Neural cell (in vitro differentiated cells): Measurements from ENCODE around the gene UMAD1. TPM values are rescaled to one million over a fixed set of nuclear protein-coding genes. Genes with fewer than 3 reads are reported as not detected.

ENCODE experiments used
- H2AFZ ChIP-seq: fragments of 200-600, 300-800 bp; sonication (generic), shearing (Covaris generic); 2 replicates; pipeline ENCODE4 v1.6.0; 2014; ENCODE audit warnings: low read depth, mild to moderate bottlenecking, antibody characterized with exemption, low read length, moderate library complexity
- H3F3A ChIP-seq: fragments of 200-600 bp; shearing (Covaris generic); 2 replicates; pipeline ENCODE4 v1.6.1; 2016; ENCODE audit warnings: mild to moderate bottlenecking, moderate library complexity, mixed read lengths, antibody characterized with exemption, low read length; ENCODE audit not compliant: insufficient read depth, poor library complexity, severe bottlenecking
- H3K27ac ChIP-seq: fragments of 200-600, 300-800 bp; sonication (generic), shearing (Covaris generic); 2 replicates; pipeline ENCODE4 v1.5.1; 2014; ENCODE audit warnings: mild to moderate bottlenecking, low read length, moderate library complexity
- H3K27me3 ChIP-seq: fragments of 300-800, 200-600 bp; sonication (generic), shearing (Covaris generic); 2 replicates; pipeline ENCODE4 v1.6.0; 2014; ENCODE audit warnings: mild to moderate bottlenecking, low read depth, low read length, moderate library complexity; ENCODE audit not compliant: insufficient read depth
- H3K36me3 ChIP-seq: fragments of 300-800, 200-600 bp; sonication (generic), shearing (Covaris generic); 2 replicates; pipeline ENCODE4 v1.5.1; 2014; ENCODE audit warnings: mild to moderate bottlenecking, antibody characterized with exemption, low read length, moderate library complexity; ENCODE audit not compliant: insufficient read depth
- H3K4me2 ChIP-seq: fragments of 300-800, 200-600 bp; sonication (generic), shearing (Covaris generic); 2 replicates; pipeline ENCODE4 v1.6.0; 2014; ENCODE audit warnings: mild to moderate bottlenecking, low read length
- H3K4me3 ChIP-seq: fragments of 300-800, 200-600 bp; sonication (generic), shearing (Covaris generic); 2 replicates; pipeline ENCODE4 v1.5.1; 2014; ENCODE audit warnings: mild to moderate bottlenecking, low read length, moderate library complexity
- H3K79me2 ChIP-seq: fragments of 200-600 bp; shearing (Covaris generic); replicated peaks from 2 replicates; pipeline ENCODE4 v1.6.0; 2014; ENCODE audit warnings: mild to moderate bottlenecking, low read length, moderate library complexity; ENCODE audit not compliant: insufficient read depth
- H3K9ac ChIP-seq: fragments of 300-800, 200-600 bp; sonication (generic), shearing (Covaris generic); 2 replicates; pipeline ENCODE4 v1.6.1; 2016; ENCODE audit warnings: mild to moderate bottlenecking, low read length, mixed read lengths
- H3K9me2 ChIP-seq: fragments of 200-600 bp; shearing (Covaris generic); 2 replicates; pipeline ENCODE4 v1.6.1; 2016; ENCODE audit warnings: mild to moderate bottlenecking, low read length, mixed read lengths; ENCODE audit not compliant: insufficient read depth
- H3K9me3 ChIP-seq: fragments of 200-600, 300-800 bp; sonication (generic), shearing (Covaris generic); 2 replicates; pipeline ENCODE4 v1.6.1; 2016; ENCODE audit warnings: mild to moderate bottlenecking, mixed run types, low read length, moderate library complexity, mixed read lengths
- H4K20me1 ChIP-seq: fragments of 200-600 bp; shearing (Covaris generic); 2 replicates; pipeline ENCODE4 v1.6.1; 2016; ENCODE audit warnings: mild to moderate bottlenecking, mixed run types; ENCODE audit not compliant: insufficient read depth
- EP300 ChIP-seq: fragments of 450-650 bp; conservative IDR thresholded peaks from 2 replicates; pipeline ENCODE4 v1.6.1; 2014; ENCODE audit warnings: antibody characterized with exemption, mild to moderate bottlenecking, moderate library complexity; ENCODE audit not compliant: poor library complexity, severe bottlenecking
- EZH2 ChIP-seq: fragments of 200-600, 300-800 bp; shearing (Covaris generic), sonication (generic); IDR thresholded peaks from 2 replicates; pipeline ENCODE4 v1.6.1; 2014; ENCODE audit warnings: antibody characterized with exemption, low read length, borderline replicate concordance, mild to moderate bottlenecking; ENCODE audit not compliant: insufficient read depth, poor library complexity, severe bottlenecking
- MXI1 ChIP-seq: fragments of 450-650 bp; conservative IDR thresholded peaks from 2 replicates; pipeline ENCODE4 v1.6.1; 2014; ENCODE audit warnings: antibody characterized with exemption, mild to moderate bottlenecking; ENCODE audit not compliant: poor library complexity, severe bottlenecking
- POLR2AphosphoS5 ChIP-seq: IDR thresholded peaks from 2 replicates; pipeline ENCODE4 v1.6.1; 2012
- RAD21 ChIP-seq: fragments of 450-650 bp; conservative IDR thresholded peaks from 2 replicates; pipeline ENCODE4 v1.6.1; 2014; ENCODE audit warnings: antibody characterized with exemption, mild to moderate bottlenecking, moderate library complexity
- SMC3 ChIP-seq: fragments of 450-650 bp; conservative IDR thresholded peaks from 2 replicates; pipeline ENCODE4 v1.6.1; 2014; ENCODE audit warnings: antibody characterized with exemption, mild to moderate bottlenecking, moderate library complexity; ENCODE audit not compliant: poor library complexity
- TAF1 ChIP-seq: IDR thresholded peaks from 2 replicates; pipeline ENCODE4 v1.6.1; 2012; ENCODE audit warnings: low read depth
- polyA plus RNA-seq: library from polyadenylated mRNA; depleted of rRNA; stranded (reverse); fragments of >200 nt; gene quantifications from 2 replicates; pipeline ENCODE4 v1.2.3, GENCODE V29; 2014
- TF ChIP-seq, protein P1 (sequence below): IDR thresholded peaks from 2 replicates; pipeline ENCODE4 v1.6.1; 2012; ENCODE audit warnings: borderline replicate concordance
- TF ChIP-seq, protein P2 (sequence below): fragments of 450-650 bp; IDR thresholded peaks from 2 replicates; pipeline ENCODE4 v1.5.1; 2014; ENCODE audit warnings: antibody characterized with exemption, mild to moderate bottlenecking, moderate library complexity; ENCODE audit not compliant: poor library complexity, severe bottlenecking

The UMAD1 gene
- polyA plus RNA-seq, 1 donor from 2014 or later: 14.7 TPM

DNA sequence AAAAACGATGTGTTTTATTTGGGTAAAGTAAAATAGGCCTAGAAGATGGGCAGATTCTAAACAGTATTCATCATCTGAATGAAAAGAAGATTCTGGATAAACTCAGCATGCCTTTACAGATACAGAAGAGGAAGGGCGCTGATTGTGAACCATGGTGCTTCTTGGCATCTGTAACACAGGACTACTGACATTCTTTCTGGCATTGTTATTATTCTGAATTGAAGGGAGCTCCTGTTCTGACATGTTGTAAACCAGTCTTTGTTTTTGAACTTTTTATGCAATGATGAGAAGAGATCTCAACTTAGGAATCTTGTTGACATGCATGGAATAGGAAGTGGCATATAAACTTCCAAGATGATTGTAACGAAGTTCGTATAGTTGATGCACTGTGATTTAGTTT, 64.3 kb downstream of the UMAD1 start:
- H3K9me2 ChIP-seq: no peaks in the 10 kb centered on the region
- no peak overlapping the region for H3K27ac ChIP-seq
- H3K79me2 ChIP-seq: no peaks in the 10 kb centered on the region
- H3K36me3 ChIP-seq: no peaks in the 10 kb centered on the region
- H4K20me1 ChIP-seq: no peaks in the 10 kb centered on the region
- no peaks in the 10 kb centered on the region for H3K27me3 ChIP-seq
- no peak overlapping the region for H3K4me3 ChIP-seq
- no peak overlapping the region for H3K9ac ChIP-seq
- H2AFZ ChIP-seq: no peak overlapping the region
- H3K4me2 ChIP-seq: no peak overlapping the region
- TF ChIP-seq SMC3: no peak
- no peak for TF ChIP-seq EZH2
- TF ChIP-seq, protein P1, sequence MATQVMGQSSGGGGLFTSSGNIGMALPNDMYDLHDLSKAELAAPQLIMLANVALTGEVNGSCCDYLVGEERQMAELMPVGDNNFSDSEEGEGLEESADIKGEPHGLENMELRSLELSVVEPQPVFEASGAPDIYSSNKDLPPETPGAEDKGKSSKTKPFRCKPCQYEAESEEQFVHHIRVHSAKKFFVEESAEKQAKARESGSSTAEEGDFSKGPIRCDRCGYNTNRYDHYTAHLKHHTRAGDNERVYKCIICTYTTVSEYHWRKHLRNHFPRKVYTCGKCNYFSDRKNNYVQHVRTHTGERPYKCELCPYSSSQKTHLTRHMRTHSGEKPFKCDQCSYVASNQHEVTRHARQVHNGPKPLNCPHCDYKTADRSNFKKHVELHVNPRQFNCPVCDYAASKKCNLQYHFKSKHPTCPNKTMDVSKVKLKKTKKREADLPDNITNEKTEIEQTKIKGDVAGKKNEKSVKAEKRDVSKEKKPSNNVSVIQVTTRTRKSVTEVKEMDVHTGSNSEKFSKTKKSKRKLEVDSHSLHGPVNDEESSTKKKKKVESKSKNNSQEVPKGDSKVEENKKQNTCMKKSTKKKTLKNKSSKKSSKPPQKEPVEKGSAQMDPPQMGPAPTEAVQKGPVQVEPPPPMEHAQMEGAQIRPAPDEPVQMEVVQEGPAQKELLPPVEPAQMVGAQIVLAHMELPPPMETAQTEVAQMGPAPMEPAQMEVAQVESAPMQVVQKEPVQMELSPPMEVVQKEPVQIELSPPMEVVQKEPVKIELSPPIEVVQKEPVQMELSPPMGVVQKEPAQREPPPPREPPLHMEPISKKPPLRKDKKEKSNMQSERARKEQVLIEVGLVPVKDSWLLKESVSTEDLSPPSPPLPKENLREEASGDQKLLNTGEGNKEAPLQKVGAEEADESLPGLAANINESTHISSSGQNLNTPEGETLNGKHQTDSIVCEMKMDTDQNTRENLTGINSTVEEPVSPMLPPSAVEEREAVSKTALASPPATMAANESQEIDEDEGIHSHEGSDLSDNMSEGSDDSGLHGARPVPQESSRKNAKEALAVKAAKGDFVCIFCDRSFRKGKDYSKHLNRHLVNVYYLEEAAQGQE: no peak
- TF ChIP-seq MXI1: no peak
- TF ChIP-seq EP300: no peak
- TF ChIP-seq TAF1: no peak
- TF ChIP-seq RAD21: no peak
- TF ChIP-seq, protein P2, sequence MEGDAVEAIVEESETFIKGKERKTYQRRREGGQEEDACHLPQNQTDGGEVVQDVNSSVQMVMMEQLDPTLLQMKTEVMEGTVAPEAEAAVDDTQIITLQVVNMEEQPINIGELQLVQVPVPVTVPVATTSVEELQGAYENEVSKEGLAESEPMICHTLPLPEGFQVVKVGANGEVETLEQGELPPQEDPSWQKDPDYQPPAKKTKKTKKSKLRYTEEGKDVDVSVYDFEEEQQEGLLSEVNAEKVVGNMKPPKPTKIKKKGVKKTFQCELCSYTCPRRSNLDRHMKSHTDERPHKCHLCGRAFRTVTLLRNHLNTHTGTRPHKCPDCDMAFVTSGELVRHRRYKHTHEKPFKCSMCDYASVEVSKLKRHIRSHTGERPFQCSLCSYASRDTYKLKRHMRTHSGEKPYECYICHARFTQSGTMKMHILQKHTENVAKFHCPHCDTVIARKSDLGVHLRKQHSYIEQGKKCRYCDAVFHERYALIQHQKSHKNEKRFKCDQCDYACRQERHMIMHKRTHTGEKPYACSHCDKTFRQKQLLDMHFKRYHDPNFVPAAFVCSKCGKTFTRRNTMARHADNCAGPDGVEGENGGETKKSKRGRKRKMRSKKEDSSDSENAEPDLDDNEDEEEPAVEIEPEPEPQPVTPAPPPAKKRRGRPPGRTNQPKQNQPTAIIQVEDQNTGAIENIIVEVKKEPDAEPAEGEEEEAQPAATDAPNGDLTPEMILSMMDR: no peak
- TF ChIP-seq POLR2AphosphoS5: no peak
- no peaks in the 10 kb centered on the region for H3K9me3 ChIP-seq
- H3F3A ChIP-seq: no peaks in the 10 kb centered on the region

GRCh38 chr7:7705318-7705717, 64.8 kb downstream of the UMAD1 start:
- Histone ChIP-seq H3K79me2 (no peaks in the 10 kb centered on the region), H3K4me3 (no peak overlapping the region), H3K9ac (no peak overlapping the region), H3K9me2 (no peaks in the 10 kb centered on the region), H4K20me1 (no peaks in the 10 kb centered on the region), H3K27ac (no peak overlapping the region), H2AFZ (no peak overlapping the region), H3K36me3 (no peaks in the 10 kb centered on the region), H3K27me3 (no peaks in the 10 kb centered on the region), H3K4me2 (no peak overlapping the region), H3K9me3 (no peaks in the 10 kb centered on the region), H3F3A (no peaks in the 10 kb centered on the region)
- TF ChIP-seq RAD21 (no peak), MXI1 (no peak), EZH2 (no peak), TAF1 (no peak), POLR2AphosphoS5 (no peak), EP300 (no peak), SMC3 (no peak)
- TF ChIP-seq, protein P1: no peak
- TF ChIP-seq, protein P2: no peak
